Measurements from ENCODE around the gene CFAP45.

DNA sequence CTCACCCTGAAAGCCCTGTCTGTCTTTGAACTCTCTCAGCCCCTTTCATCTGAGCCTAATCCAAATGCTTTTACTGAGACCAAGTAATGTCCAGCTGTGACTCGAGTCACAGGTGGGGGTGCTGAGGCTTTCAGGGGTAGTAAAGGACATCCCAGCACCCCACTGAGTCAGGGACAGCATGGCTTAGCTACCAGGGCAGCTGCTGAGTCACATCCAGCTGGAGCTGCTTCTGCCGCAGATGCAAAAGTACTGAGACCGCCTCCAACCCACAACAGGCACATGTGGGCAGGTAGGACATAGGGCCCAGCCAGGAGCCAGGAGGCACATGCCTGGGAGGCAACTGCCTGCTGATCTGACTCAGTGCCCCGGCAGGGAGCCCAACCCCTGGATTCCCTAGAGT lies 30.8 kb downstream of the CFAP45 start:
- TF ChIP-seq SMC3 (IDR thresholded peaks at IDR 0.05; ENCODE audit: low read depth, low read length) (no peak), MXI1 (IDR thresholded peaks at IDR 0.05; ENCODE audit: low read depth, low read length) (no peak), TCF12 (IDR thresholded peaks at IDR 0.05) (peak; percentile 29), RFX5 (IDR thresholded peaks at IDR 0.05; ENCODE audit: low read length) (no peak), TAF1 (IDR thresholded peaks at IDR 0.05; ENCODE audit: borderline replicate concordance, low read depth, low read length) (no peak), YY1 (IDR thresholded peaks at IDR 0.05; ENCODE audit: low read depth) (no peak), FOXM1 (IDR thresholded peaks at IDR 0.05; ENCODE audit: low read depth) (no peak), RCOR1 (IDR thresholded peaks at IDR 0.05; ENCODE audit: low read length) (no peak), POLR2AphosphoS5 (IDR thresholded peaks at IDR 0.05; ENCODE audit: low read depth, low read length) (no peak)
- TF ChIP-seq, protein P1, sequence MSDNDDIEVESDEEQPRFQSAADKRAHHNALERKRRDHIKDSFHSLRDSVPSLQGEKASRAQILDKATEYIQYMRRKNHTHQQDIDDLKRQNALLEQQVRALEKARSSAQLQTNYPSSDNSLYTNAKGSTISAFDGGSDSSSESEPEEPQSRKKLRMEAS (IDR thresholded peaks at IDR 0.05; ENCODE audit: low read depth): no peak
- TF ChIP-seq, protein P2, sequence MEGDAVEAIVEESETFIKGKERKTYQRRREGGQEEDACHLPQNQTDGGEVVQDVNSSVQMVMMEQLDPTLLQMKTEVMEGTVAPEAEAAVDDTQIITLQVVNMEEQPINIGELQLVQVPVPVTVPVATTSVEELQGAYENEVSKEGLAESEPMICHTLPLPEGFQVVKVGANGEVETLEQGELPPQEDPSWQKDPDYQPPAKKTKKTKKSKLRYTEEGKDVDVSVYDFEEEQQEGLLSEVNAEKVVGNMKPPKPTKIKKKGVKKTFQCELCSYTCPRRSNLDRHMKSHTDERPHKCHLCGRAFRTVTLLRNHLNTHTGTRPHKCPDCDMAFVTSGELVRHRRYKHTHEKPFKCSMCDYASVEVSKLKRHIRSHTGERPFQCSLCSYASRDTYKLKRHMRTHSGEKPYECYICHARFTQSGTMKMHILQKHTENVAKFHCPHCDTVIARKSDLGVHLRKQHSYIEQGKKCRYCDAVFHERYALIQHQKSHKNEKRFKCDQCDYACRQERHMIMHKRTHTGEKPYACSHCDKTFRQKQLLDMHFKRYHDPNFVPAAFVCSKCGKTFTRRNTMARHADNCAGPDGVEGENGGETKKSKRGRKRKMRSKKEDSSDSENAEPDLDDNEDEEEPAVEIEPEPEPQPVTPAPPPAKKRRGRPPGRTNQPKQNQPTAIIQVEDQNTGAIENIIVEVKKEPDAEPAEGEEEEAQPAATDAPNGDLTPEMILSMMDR (IDR thresholded peaks at IDR 0.05): no peak
- TF ChIP-seq, protein P3, sequence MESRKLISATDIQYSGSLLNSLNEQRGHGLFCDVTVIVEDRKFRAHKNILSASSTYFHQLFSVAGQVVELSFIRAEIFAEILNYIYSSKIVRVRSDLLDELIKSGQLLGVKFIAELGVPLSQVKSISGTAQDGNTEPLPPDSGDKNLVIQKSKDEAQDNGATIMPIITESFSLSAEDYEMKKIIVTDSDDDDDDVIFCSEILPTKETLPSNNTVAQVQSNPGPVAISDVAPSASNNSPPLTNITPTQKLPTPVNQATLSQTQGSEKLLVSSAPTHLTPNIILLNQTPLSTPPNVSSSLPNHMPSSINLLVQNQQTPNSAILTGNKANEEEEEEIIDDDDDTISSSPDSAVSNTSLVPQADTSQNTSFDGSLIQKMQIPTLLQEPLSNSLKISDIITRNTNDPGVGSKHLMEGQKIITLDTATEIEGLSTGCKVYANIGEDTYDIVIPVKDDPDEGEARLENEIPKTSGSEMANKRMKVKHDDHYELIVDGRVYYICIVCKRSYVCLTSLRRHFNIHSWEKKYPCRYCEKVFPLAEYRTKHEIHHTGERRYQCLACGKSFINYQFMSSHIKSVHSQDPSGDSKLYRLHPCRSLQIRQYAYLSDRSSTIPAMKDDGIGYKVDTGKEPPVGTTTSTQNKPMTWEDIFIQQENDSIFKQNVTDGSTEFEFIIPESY (IDR thresholded peaks at IDR 0.05; ENCODE audit: borderline replicate concordance, low read depth): no peak
- TF ChIP-seq, protein P4, sequence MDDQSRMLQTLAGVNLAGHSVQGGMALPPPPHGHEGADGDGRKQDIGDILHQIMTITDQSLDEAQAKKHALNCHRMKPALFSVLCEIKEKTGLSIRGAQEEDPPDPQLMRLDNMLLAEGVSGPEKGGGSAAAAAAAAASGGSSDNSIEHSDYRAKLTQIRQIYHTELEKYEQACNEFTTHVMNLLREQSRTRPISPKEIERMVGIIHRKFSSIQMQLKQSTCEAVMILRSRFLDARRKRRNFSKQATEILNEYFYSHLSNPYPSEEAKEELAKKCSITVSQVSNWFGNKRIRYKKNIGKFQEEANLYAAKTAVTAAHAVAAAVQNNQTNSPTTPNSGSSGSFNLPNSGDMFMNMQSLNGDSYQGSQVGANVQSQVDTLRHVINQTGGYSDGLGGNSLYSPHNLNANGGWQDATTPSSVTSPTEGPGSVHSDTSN (IDR thresholded peaks at IDR 0.05): no peak
- TF ChIP-seq, protein P5, sequence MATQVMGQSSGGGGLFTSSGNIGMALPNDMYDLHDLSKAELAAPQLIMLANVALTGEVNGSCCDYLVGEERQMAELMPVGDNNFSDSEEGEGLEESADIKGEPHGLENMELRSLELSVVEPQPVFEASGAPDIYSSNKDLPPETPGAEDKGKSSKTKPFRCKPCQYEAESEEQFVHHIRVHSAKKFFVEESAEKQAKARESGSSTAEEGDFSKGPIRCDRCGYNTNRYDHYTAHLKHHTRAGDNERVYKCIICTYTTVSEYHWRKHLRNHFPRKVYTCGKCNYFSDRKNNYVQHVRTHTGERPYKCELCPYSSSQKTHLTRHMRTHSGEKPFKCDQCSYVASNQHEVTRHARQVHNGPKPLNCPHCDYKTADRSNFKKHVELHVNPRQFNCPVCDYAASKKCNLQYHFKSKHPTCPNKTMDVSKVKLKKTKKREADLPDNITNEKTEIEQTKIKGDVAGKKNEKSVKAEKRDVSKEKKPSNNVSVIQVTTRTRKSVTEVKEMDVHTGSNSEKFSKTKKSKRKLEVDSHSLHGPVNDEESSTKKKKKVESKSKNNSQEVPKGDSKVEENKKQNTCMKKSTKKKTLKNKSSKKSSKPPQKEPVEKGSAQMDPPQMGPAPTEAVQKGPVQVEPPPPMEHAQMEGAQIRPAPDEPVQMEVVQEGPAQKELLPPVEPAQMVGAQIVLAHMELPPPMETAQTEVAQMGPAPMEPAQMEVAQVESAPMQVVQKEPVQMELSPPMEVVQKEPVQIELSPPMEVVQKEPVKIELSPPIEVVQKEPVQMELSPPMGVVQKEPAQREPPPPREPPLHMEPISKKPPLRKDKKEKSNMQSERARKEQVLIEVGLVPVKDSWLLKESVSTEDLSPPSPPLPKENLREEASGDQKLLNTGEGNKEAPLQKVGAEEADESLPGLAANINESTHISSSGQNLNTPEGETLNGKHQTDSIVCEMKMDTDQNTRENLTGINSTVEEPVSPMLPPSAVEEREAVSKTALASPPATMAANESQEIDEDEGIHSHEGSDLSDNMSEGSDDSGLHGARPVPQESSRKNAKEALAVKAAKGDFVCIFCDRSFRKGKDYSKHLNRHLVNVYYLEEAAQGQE (IDR thresholded peaks at IDR 0.05; ENCODE audit: low read depth, low read length): no peak

All from SK-N-SH (cell line).